ENCODE data around the gene ITGB1BP1.

DNA sequence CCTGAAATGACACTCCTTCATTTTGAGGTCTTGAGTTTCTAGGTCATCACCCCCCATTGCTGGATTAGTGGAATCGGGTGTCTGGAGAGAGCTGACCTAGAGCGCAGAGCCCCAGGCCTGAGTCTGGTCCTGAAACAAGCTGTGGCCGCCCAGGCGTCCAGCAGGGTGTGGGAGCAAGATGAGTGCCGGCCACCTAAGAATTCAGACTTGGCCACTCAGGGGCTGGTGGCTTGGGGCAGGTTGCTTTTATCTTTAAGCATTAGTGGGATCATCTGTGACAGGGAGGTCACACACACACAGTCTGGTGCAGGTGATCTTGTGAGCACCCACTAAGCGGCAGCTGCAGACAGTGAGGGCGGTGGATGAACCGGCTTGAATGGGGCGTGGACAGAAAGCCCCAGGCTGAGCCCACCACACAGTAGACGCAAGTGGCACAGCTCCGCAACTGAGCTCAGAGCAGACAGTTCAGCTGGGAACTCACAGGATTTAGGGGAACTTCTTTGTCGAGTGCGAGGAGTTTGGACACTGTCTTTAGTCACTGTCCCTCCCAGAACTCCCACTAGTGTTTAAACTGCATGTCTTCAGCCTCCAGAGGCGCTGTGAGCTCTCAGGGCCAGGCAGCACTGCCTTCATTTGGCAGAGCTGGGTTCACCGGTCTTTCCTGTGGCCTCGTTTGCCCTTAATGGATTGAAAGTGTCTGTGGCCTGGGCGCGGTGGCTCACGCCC lies 21.5 kb downstream of the ITGB1BP1 start:
- TF ChIP-seq, protein P1, sequence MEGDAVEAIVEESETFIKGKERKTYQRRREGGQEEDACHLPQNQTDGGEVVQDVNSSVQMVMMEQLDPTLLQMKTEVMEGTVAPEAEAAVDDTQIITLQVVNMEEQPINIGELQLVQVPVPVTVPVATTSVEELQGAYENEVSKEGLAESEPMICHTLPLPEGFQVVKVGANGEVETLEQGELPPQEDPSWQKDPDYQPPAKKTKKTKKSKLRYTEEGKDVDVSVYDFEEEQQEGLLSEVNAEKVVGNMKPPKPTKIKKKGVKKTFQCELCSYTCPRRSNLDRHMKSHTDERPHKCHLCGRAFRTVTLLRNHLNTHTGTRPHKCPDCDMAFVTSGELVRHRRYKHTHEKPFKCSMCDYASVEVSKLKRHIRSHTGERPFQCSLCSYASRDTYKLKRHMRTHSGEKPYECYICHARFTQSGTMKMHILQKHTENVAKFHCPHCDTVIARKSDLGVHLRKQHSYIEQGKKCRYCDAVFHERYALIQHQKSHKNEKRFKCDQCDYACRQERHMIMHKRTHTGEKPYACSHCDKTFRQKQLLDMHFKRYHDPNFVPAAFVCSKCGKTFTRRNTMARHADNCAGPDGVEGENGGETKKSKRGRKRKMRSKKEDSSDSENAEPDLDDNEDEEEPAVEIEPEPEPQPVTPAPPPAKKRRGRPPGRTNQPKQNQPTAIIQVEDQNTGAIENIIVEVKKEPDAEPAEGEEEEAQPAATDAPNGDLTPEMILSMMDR (IDR thresholded peaks at IDR 0.05): no peak
- TF ChIP-seq POLR2A (IDR thresholded peaks at IDR 0.05): no peak
- TF ChIP-seq POLR2AphosphoS5 (IDR thresholded peaks at IDR 0.05): no peak
- TF ChIP-seq EP300 (IDR thresholded peaks at IDR 0.05): no peak

Measured in sigmoid colon (tissue), 4 donors.